Lung (tissue), 16 donors: ENCODE measurements around the gene HOXB5. TPM values are rescaled to one million over a fixed set of nuclear protein-coding genes. Genes with fewer than 3 reads are reported as not detected.

ENCODE experiments used
- ATAC-seq: fragments of 200-7000 bp; cut with Tn5 transposase; one replicate; pipeline ENCODE4 v1.9.1; 2020; ENCODE audit warnings: moderate number of reproducible peaks; ENCODE audit not compliant: insufficient read depth, low FRiP score
- DNase-seq, 3 donors: peaks; one replicate each; pipeline ENCODE4 v3.0.0-alpha.2; 2013 to 2017
- H3K27ac ChIP-seq, 2 donors: one replicate each; pipeline ENCODE4 v1.5.1; 2013; ENCODE audit warnings: mild to moderate bottlenecking in 2 of 2, moderate library complexity in 2 of 2, control low read depth in 1 of 2, inconsistent platforms in 1 of 2, low read depth in 1 of 2, low read length in 1 of 2
- H3K27me3 ChIP-seq, 3 donors: one replicate each; pipeline ENCODE4 v1.5.1; 2013; ENCODE audit warnings: low read length in 2 of 3; ENCODE audit not compliant: control insufficient read depth in 3 of 3, insufficient read depth in 3 of 3
- H3K36me3 ChIP-seq, 4 donors: one replicate each; pipeline ENCODE4 v1.5.1; 2013; ENCODE audit warnings: low read length in 4 of 4, mild to moderate bottlenecking in 1 of 4, moderate library complexity in 1 of 4; ENCODE audit not compliant: control insufficient read depth in 4 of 4, insufficient read depth in 4 of 4
- H3K4me1 ChIP-seq, 5 donors: one replicate each; pipeline ENCODE4 v1.5.1; 2013; ENCODE audit warnings: low read length in 5 of 5, mild to moderate bottlenecking in 2 of 5, moderate library complexity in 1 of 5; ENCODE audit not compliant: control insufficient read depth in 5 of 5, insufficient read depth in 5 of 5
- H3K4me3 ChIP-seq: one replicate; pipeline ENCODE4 v1.5.1; 2013; ENCODE audit warnings: mild to moderate bottlenecking, control low read depth, moderate library complexity
- H3K9ac ChIP-seq, 2 donors: one replicate each; pipeline ENCODE4 v1.5.1; 2013; ENCODE audit warnings: low read length in 2 of 2, control low read depth in 1 of 2; ENCODE audit not compliant: insufficient read depth in 1 of 2
- H3K9me3 ChIP-seq, 4 donors: one replicate each; pipeline ENCODE4 v1.5.1; 2013; ENCODE audit warnings: low read length in 3 of 4, mild to moderate bottlenecking in 1 of 4, moderate library complexity in 1 of 4; ENCODE audit not compliant: control insufficient read depth in 4 of 4, insufficient read depth in 3 of 4
- WGBS, 2 donors: extraction: QIAGEN DNeasy Blood & Tissue Kit; methylation state at CpG; one replicate each; pipeline ENCODE4 v1.1.7; 2013; 5-methylcytosine and 5-hydroxymethylcytosine counted together
- long read RNA-seq, 5 donors: transcript quantifications; one replicate each; lab custom pipeline, GENCODE V29; 2026
- polyA plus RNA-seq, 2 donors: library from polyadenylated mRNA; stranded (reverse); fragments of 200-250 nt; gene quantifications; one replicate each; pipeline ENCODE4 v1.2.1, GENCODE V29; 2013
- total RNA-seq, 2 donors: library from RNA; depleted of rRNA in 1 of 2; stranded (reverse); fragments of >200 nt in 1 of 2; gene quantifications; one replicate each; pipeline ENCODE4 v1.2.1, GENCODE V29; 2014 to 2021
- TF ChIP-seq, protein P1 (sequence below): IDR thresholded peaks from 2 replicates; pipeline ENCODE4 v1.5.1; 2012; ENCODE audit warnings: mild to moderate bottlenecking; ENCODE audit errors: control extremely low read depth, extremely low read depth
- donor health status: control.
- donor health status: control.
- donor health status: Bipolar disorder and iron deficiency.
- donor health status: healthy.
- donor health status: DM: yes; HTN: yes; CAD: no.

Gene HOXB5
- total RNA-seq (1 to 10 TPM; 2.6 to 2.9 TPM), polyA plus RNA-seq (1 to 10 TPM; 1.8 TPM)
- long read RNA-seq, donor 1, transcript HOXB5-201 (2 exons, 2,041 nt): major isoform, 20 of 20 reads
- long read RNA-seq, donor 1, partial matches to known transcripts: 0 of 20 reads
- long read RNA-seq, donor 1, other reads (novel, unspliced or antisense): 0 of 20 reads
- long read RNA-seq, donor 2, transcript HOXB5-201 (2 exons, 2,041 nt): major isoform, 7 of 7 reads
- long read RNA-seq, donor 2, partial matches to known transcripts: 0 of 7 reads
- long read RNA-seq, donor 2, other reads (novel, unspliced or antisense): 0 of 7 reads
- long read RNA-seq, donor 3, transcript HOXB5-201 (2 exons, 2,041 nt): major isoform, 12 of 12 reads
- long read RNA-seq, donor 3, partial matches to known transcripts: 0 of 12 reads
- long read RNA-seq, donor 3, other reads (novel, unspliced or antisense): 0 of 12 reads
- long read RNA-seq, donor 4, transcript HOXB5-201 (2 exons, 2,041 nt): major isoform, 24 of 24 reads
- long read RNA-seq, donor 4, partial matches to known transcripts: 0 of 24 reads
- long read RNA-seq, donor 4, other reads (novel, unspliced or antisense): 0 of 24 reads
- long read RNA-seq, donor 5, transcript HOXB5-201 (2 exons, 2,041 nt): major isoform, 35 of 35 reads
- long read RNA-seq, donor 5, partial matches to known transcripts: 0 of 35 reads
- long read RNA-seq, donor 5, other reads (novel, unspliced or antisense): 0 of 35 reads

DNA sequence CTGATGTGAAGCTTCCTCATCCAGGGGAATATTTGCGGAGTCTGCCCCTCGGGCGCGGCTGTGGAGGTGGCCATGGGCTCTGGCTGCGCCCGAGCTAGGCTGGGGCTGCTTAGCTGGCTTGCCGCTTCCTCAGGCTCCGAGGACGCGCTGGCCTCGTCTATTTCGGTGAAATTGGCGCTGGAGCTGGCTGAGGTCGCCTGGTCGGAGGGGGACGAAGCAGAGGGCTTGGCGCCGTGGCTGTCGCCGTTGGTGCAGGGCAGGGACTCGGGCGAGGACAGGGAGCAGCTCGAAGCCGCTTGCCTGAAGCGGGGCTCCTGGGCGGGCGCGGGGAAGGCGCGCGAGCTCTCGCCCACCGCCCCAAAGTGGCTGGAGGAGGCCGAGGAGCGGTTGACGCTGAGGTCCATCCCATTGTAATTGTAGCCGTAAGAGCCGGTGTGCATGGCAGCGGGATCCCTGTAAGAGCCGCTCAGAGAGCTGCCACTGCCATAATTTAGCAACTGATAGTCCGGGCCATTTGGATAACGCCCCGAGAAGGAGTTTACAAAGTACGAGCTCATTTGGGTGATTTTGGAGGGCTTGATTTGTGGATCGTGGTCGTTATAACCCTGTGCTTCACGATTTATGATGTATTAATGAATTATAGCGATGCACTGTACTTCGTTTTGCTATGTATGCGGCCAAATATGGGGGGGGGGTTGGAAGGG lies at the start of gene HOXB5:
Gene HOXB5 (minus strand): TSS at position 654 of the 704 bp plus-strand sequence. CDS start 97 bp downstream, at position 557.
- Histone ChIP-seq H3K27ac (peak within 1 kb of the TSS in 1 of 2 donors; percentile 78), H3K4me3 (peak within 1 kb of the TSS; percentile 16), H3K36me3 (peaks cover 0 to 19% (median 3%) of the 10 kb centered on the region in 4 donors), H3K9ac (peak within 1 kb of the TSS; percentile 91 to 99), H3K27me3 (peaks cover 3 to 68% (median 11%) of the 10 kb centered on the region in 3 donors), H3K4me1 (peaks cover 0 to 58% (median 6%) of the 10 kb centered on the region in 5 donors), H3K9me3 (no peaks in the 10 kb centered on the region)
- no peak for DNase-seq
- TF ChIP-seq, protein P1, sequence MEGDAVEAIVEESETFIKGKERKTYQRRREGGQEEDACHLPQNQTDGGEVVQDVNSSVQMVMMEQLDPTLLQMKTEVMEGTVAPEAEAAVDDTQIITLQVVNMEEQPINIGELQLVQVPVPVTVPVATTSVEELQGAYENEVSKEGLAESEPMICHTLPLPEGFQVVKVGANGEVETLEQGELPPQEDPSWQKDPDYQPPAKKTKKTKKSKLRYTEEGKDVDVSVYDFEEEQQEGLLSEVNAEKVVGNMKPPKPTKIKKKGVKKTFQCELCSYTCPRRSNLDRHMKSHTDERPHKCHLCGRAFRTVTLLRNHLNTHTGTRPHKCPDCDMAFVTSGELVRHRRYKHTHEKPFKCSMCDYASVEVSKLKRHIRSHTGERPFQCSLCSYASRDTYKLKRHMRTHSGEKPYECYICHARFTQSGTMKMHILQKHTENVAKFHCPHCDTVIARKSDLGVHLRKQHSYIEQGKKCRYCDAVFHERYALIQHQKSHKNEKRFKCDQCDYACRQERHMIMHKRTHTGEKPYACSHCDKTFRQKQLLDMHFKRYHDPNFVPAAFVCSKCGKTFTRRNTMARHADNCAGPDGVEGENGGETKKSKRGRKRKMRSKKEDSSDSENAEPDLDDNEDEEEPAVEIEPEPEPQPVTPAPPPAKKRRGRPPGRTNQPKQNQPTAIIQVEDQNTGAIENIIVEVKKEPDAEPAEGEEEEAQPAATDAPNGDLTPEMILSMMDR: no peak
- ATAC-seq: no peak
- 0 to 2% methylated on average over 50 of the region's 50 CpGs for WGBS, 2 donors

DNA sequence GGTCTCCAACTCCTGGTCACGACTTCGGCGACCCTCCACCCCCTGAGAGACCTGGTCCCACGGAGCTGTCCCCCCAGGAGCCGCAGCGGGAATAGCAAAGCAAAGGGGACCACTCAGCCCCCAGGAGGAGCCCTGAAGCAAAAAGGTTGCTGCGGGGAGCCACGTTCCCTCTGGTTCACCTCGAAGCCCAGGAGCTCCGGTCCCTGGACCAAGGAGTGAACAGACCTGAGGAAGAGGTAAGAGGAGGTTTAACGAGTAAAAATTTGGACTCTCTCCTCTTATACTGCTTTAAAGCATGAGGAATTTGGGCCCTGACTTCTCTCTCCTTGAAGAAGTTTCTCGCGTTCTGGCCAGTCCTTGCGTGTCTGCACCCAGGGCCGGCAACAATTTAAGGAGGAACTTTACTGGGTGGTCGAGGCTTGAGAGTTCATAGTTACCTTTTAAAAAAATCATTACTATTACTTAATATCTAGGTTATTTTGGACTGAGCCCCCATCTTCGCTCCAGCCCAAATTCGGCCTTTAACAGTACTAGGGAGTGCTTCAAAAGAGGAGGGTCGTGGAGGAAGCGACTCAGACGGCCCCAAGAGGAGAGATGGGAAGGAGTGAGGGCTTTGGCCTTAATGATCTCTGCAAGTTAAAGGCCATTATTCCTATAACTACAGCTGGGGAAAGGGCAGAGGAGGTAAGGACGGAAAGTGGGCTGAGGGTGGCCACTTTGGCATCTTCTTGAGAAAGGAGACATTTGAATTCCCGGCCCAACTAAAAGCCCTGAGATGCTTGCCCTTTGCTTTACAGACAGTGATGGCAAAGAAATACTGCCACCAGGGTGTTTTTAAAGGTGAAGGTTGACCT lies 49.5 kb upstream of the HOXB5 start:
- Histone ChIP-seq H3K27me3 (peaks cover 17 to 98% (median 94%) of the 10 kb centered on the region in 3 donors), H3K4me3 (no peak overlapping the region), H3K9me3 (peaks cover 0 to 3% (median 0%) of the 10 kb centered on the region in 4 donors), H3K9ac (no peak overlapping the region), H3K4me1 (no peaks in the 10 kb centered on the region), H3K36me3 (no peaks in the 10 kb centered on the region), H3K27ac (no peak overlapping the region)
- no peak for DNase-seq
- no peak for ATAC-seq
- WGBS, 2 donors: 32 to 45% methylated on average over 23 of the region's 23 CpGs
- TF ChIP-seq, protein P1: no peak

DNA sequence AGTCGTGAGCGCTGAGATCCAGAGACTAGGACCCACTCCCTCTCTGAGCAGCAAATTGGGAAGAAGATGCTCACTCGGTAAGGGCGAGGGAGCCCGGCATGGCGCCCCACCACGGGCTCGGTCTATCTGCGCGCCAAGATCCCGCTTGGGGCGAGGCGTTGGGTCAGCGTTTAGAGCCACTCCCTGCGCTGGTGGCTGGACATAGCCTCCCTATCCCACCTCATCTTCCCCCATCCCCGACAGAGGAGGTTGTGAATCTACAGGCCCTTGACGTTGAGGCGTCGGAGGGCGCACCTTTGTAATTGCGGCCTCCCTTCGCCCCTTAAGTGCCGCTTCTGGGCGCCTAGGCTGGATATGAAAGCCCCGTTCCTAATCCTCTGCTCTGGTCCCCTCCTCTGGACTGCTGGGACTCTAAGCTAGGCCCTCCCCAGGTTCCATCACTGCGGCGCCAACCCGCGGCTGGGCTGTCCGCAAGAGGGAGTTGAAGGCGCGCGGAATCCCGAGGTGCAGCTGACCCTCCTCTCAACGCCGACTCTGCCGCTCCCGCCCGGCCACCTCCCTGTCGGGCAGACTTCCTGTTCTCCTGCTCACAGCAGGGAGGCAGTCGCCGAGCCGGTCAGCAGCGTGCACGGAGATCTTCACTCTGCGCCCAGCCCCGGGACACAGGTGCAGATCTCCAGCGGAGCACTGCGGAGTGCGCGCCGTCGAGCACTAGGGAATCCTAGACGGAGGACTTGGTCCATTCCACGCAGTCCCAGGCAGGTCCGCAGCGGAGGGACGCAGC lies 48.7 kb upstream of the HOXB5 start:
- Histone ChIP-seq H3K4me1 (no peaks in the 10 kb centered on the region), H3K9ac (no peak overlapping the region), H3K27ac (no peak overlapping the region), H3K36me3 (no peaks in the 10 kb centered on the region), H3K27me3 (peaks cover 24 to 98% (median 95%) of the 10 kb centered on the region in 3 donors), H3K9me3 (peaks cover 0 to 3% (median 0%) of the 10 kb centered on the region in 4 donors), H3K4me3 (no peak overlapping the region)
- ATAC-seq (no peak), DNase-seq (no peak)
- 9% methylated on average over 58 of the region's 58 CpGs for WGBS, 2 donors
- TF ChIP-seq, protein P1: no peak
